Astrocyte (in vitro differentiated cells and primary cell): ENCODE results near the gene PRKCG. TPM values are rescaled to one million over a fixed set of nuclear protein-coding genes. Genes with fewer than 3 reads are reported as not detected.

Experiments used
- DNase-seq: peaks from one replicate; pipeline ENCODE4 v3.0.0-alpha.2; 2010; ENCODE audit warnings: low read depth
- FAIRE-seq: peaks from 2 replicates; lab custom pipeline; 2011; peaks lifted over from hg19 to GRCh38; lab: Jason Lieb, UNC
- H2AFZ ChIP-seq: 2 replicates; pipeline ENCODE4 v1.6.0; 2012; ENCODE audit warnings: low read depth, low read length, inconsistent platforms
- H3K27ac ChIP-seq: 2 replicates; pipeline ENCODE4 v1.5.1; 2011; ENCODE audit warnings: low read depth, low read length, inconsistent platforms
- H3K27me3 ChIP-seq: 2 replicates; pipeline ENCODE4 v1.6.0; 2011; ENCODE audit warnings: low read length, inconsistent platforms; ENCODE audit not compliant: insufficient read depth
- H3K36me3 ChIP-seq: 2 replicates; pipeline ENCODE4 v1.5.1; 2011; ENCODE audit warnings: low read length, inconsistent platforms; ENCODE audit not compliant: insufficient read depth
- H3K4me1 ChIP-seq: 2 replicates; pipeline ENCODE4 v1.5.1; 2011; ENCODE audit warnings: low read length, inconsistent platforms; ENCODE audit not compliant: insufficient read depth
- H3K4me2 ChIP-seq: 2 replicates; pipeline ENCODE4 v1.6.0; 2012; ENCODE audit warnings: low read length, inconsistent platforms
- H3K4me3 ChIP-seq: 2 replicates; pipeline ENCODE4 v1.5.1; 2011; ENCODE audit warnings: low read depth, mild to moderate bottlenecking, low read length, inconsistent platforms; ENCODE audit not compliant: insufficient read depth
- H3K79me2 ChIP-seq: 2 replicates; pipeline ENCODE4 v1.6.0; 2012; ENCODE audit warnings: mild to moderate bottlenecking, low read length, inconsistent platforms; ENCODE audit not compliant: insufficient read depth
- H3K9ac ChIP-seq: 2 replicates; pipeline ENCODE4 v1.6.0; 2012; ENCODE audit warnings: mild to moderate bottlenecking, low read length, inconsistent platforms
- H3K9me3 ChIP-seq: 2 replicates; pipeline ENCODE4 v1.5.1; 2012; ENCODE audit warnings: low read depth, mild to moderate bottlenecking, low read length, inconsistent platforms; ENCODE audit not compliant: insufficient read depth
- H4K20me1 ChIP-seq: 2 replicates; pipeline ENCODE4 v1.6.0; 2012; ENCODE audit warnings: low read length, inconsistent platforms; ENCODE audit not compliant: insufficient read depth
- H3K27ac Mint-ChIP-seq: one replicate; pipeline ENCODE4 v1.8.0; 2021; ENCODE audit warnings: mild to moderate bottlenecking, mixed read lengths; ENCODE audit not compliant: unreplicated experiment
- H3K27me3 Mint-ChIP-seq: one replicate; pipeline ENCODE4 v1.8.0; 2021; ENCODE audit warnings: low read depth, mixed read lengths; ENCODE audit not compliant: unreplicated experiment
- H3K36me3 Mint-ChIP-seq: one replicate; pipeline ENCODE4 v1.8.0; 2021; ENCODE audit warnings: low read depth, mixed read lengths; ENCODE audit not compliant: unreplicated experiment
- H3K4me1 Mint-ChIP-seq: one replicate; pipeline ENCODE4 v1.8.0; 2021; ENCODE audit warnings: low read depth, mixed read lengths; ENCODE audit not compliant: unreplicated experiment
- H3K4me3 Mint-ChIP-seq: one replicate; pipeline ENCODE4 v1.8.0; 2021; ENCODE audit warnings: mild to moderate bottlenecking, moderate library complexity, mixed read lengths; ENCODE audit not compliant: unreplicated experiment
- H3K9me3 Mint-ChIP-seq: one replicate; pipeline ENCODE4 v1.8.0; 2021; ENCODE audit warnings: mild to moderate bottlenecking, mixed read lengths; ENCODE audit not compliant: unreplicated experiment
- CTCF ChIP-seq: IDR thresholded peaks from 2 replicates; pipeline ENCODE4 v1.5.1; 2011; ENCODE audit warnings: low read depth, mild to moderate bottlenecking, inconsistent platforms, low read length, moderate library complexity; ENCODE audit not compliant: insufficient read depth
- EZH2 ChIP-seq: IDR thresholded peaks from 2 replicates; pipeline ENCODE4 v1.6.1; 2012; ENCODE audit warnings: mild to moderate bottlenecking, low read length, inconsistent platforms; ENCODE audit not compliant: insufficient read depth
- total RNA-seq: library from RNA; stranded (reverse); gene quantifications from 2 replicates; pipeline ENCODE4 v1.2.1, GENCODE V29; 2021

PRKCG gene
- total RNA-seq, 1 donor from 2014 or later, result 0.41 TPM

- H3K4me1 Mint-ChIP-seq, result peaks cover 13% of the 10 kb centered on the region
- H3K9ac ChIP-seq, result peak overlapping the region; percentile 89
- no peaks in the 10 kb centered on the region for H3K9me3 Mint-ChIP-seq
- H3K9me3 ChIP-seq, result no peaks in the 10 kb centered on the region
- peaks cover 10% of the 10 kb centered on the region for H4K20me1 ChIP-seq
- H3K4me3 ChIP-seq, result peak overlapping the region; percentile 43
- peak overlapping the region; percentile 59 for H2AFZ ChIP-seq
- peak overlapping the region; percentile 85 for H3K4me2 ChIP-seq
- H3K36me3 ChIP-seq, result no peaks in the 10 kb centered on the region
- H3K27me3 Mint-ChIP-seq, result peaks cover 2% of the 10 kb centered on the region
- peak overlapping the region; percentile 96 for H3K27ac ChIP-seq
- peak overlapping the region; percentile 99 for H3K27ac Mint-ChIP-seq
- DNase-seq (no peak), FAIRE-seq (no peak)
- peaks cover 28% of the 10 kb centered on the region for H3K79me2 ChIP-seq
- TF ChIP-seq EZH2 (no peak), CTCF (no peak)
- H3K4me3 Mint-ChIP-seq, result peak overlapping the region; percentile 87
- H3K27me3 ChIP-seq, result no peaks in the 10 kb centered on the region
- H3K36me3 Mint-ChIP-seq, result no peaks in the 10 kb centered on the region
- H3K4me1 ChIP-seq, result peaks cover 14% of the 10 kb centered on the region
Measured at GRCh38 chr19:53865918-53866864, 15.8 kb upstream of the PRKCG start.

GRCh38 chr19:53866865-53867224 is 15.2 kb upstream of the PRKCG start:
- Histone ChIP-seq H3K27me3 (no peaks in the 10 kb centered on the region), H3K4me2 (peak overlapping the region; percentile 85), H3K4me3 (peak overlapping the region; percentile 43), H3K36me3 (no peaks in the 10 kb centered on the region), H3K4me1 (peaks cover 14% of the 10 kb centered on the region), H2AFZ (no peak overlapping the region), H3K27ac (peak overlapping the region; percentile 96), H3K9me3 (no peaks in the 10 kb centered on the region), H4K20me1 (peaks cover 15% of the 10 kb centered on the region), H3K79me2 (peaks cover 33% of the 10 kb centered on the region), H3K9ac (peak overlapping the region; percentile 89)
- Mint-ChIP-seq H3K9me3 (no peaks in the 10 kb centered on the region), H3K27me3 (peaks cover 2% of the 10 kb centered on the region), H3K4me3 (peak overlapping the region; percentile 87), H3K36me3 (no peaks in the 10 kb centered on the region), H3K27ac (peak overlapping the region; percentile 99), H3K4me1 (peaks cover 13% of the 10 kb centered on the region)
- no peak for FAIRE-seq
- no peak for DNase-seq
- no peak for TF ChIP-seq EZH2
- TF ChIP-seq CTCF, result no peak
